ENCODE data around the gene SMCO2. TPM values are rescaled to one million over a fixed set of nuclear protein-coding genes. Genes with fewer than 3 reads are reported as not detected.

Gene SMCO2
- not detected for total RNA-seq
- polyA plus RNA-seq, result under 1 TPM in 1 of 3 donors, not detected in 2; 0.15 TPM

- DNase-seq, result no peak
- Histone ChIP-seq H3K36me3 (no peaks in the 10 kb centered on the region), H3K27me3 (no peaks in the 10 kb centered on the region), H3K9me3 (peaks cover 0 to 4% (median 1%) of the 10 kb centered on the region in 4 donors), H3K4me1 (no peaks in the 10 kb centered on the region), H3K4me3 (no peak within 1 kb of the TSS), H3K27ac (no peak within 1 kb of the TSS)
- TF ChIP-seq POLR2A (IDR thresholded peaks at IDR 0.05), result no peak
- no peak for TF ChIP-seq EP300 (IDR thresholded peaks at IDR 0.05)
- TF ChIP-seq CTCF (IDR thresholded peaks at IDR 0.05), result no peak
- TF ChIP-seq POLR2AphosphoS5 (IDR thresholded peaks at IDR 0.05), result no peak
- intact Hi-C loops (cut with DNase I), result no loop called here
- WGBS, 2 donors, result 94 to 99% methylated on average over 3 of the region's 3 CpGs
Measured at GRCh38 chr12:27446436-27446835, at the start of gene SMCO2. Gene SMCO2, plus strand, starts transcription at chr12:27446736. Its CDS starts 23,896 bp downstream, at chr12:27470632.

GRCh38 chr12:27398466-27398865, 48.1 kb upstream of the SMCO2 start:
- WGBS, 2 donors, result 88 to 92% methylated on average over 2 of the region's 2 CpGs

GRCh38 chr12:27399074-27399473, 47.5 kb upstream of the SMCO2 start:
- no peak for DNase-seq
- H3K4me3 ChIP-seq, result no peak overlapping the region
- TF ChIP-seq POLR2AphosphoS5 (IDR thresholded peaks at IDR 0.05) (no peak), EP300 (IDR thresholded peaks at IDR 0.05) (no peak)
- intact Hi-C loops (cut with DNase I), result no loop called here
- H3K4me1 ChIP-seq, result no peaks in the 10 kb centered on the region
- H3K9me3 ChIP-seq, result no peaks in the 10 kb centered on the region
- no peak overlapping the region for H3K27ac ChIP-seq
- H3K27me3 ChIP-seq, result no peaks in the 10 kb centered on the region
- H3K36me3 ChIP-seq, result no peaks in the 10 kb centered on the region
- WGBS, 2 donors, result 97 to 99% methylated on average over 2 of the region's 2 CpGs

More at GRCh38 chr12:27398466-27398865, 48.1 kb upstream of the SMCO2 start:
- intact Hi-C loops (cut with DNase I), result no loop called here
- Histone ChIP-seq H3K4me3 (no peak overlapping the region), H3K27me3 (no peaks in the 10 kb centered on the region), H3K36me3 (no peaks in the 10 kb centered on the region), H3K9me3 (no peaks in the 10 kb centered on the region), H3K27ac (no peak overlapping the region), H3K4me1 (no peaks in the 10 kb centered on the region)
- TF ChIP-seq POLR2A (IDR thresholded peaks at IDR 0.05) (no peak), CTCF (IDR thresholded peaks at IDR 0.05) (no peak), POLR2AphosphoS5 (IDR thresholded peaks at IDR 0.05) (no peak), EP300 (IDR thresholded peaks at IDR 0.05) (no peak)
- no peak for DNase-seq

GRCh38 chr12:27400856-27401354, 45.6 kb upstream of the SMCO2 start:
- no peaks in the 10 kb centered on the region for H3K36me3 ChIP-seq
- 74 to 86% methylated on average over 5 of the region's 5 CpGs for WGBS, 2 donors
- no peak overlapping the region for H3K27ac ChIP-seq
- intact Hi-C loops (cut with DNase I), result no loop called here
- TF ChIP-seq CTCF (IDR thresholded peaks at IDR 0.05) (no peak), POLR2AphosphoS5 (IDR thresholded peaks at IDR 0.05) (no peak), POLR2A (IDR thresholded peaks at IDR 0.05) (no peak), EP300 (IDR thresholded peaks at IDR 0.05) (no peak)
- H3K9me3 ChIP-seq, result no peaks in the 10 kb centered on the region
- no peaks in the 10 kb centered on the region for H3K27me3 ChIP-seq
- no peaks in the 10 kb centered on the region for H3K4me1 ChIP-seq
- H3K4me3 ChIP-seq, result no peak overlapping the region
- no peak for DNase-seq

- Histone ChIP-seq H3K27me3 (no peaks in the 10 kb centered on the region), H3K4me1 (no peaks in the 10 kb centered on the region), H3K36me3 (no peaks in the 10 kb centered on the region), H3K27ac (no peak overlapping the region), H3K4me3 (no peak overlapping the region), H3K9me3 (no peaks in the 10 kb centered on the region)
- no peak for DNase-seq
- intact Hi-C loops (cut with DNase I), result no loop called here
- TF ChIP-seq POLR2A (IDR thresholded peaks at IDR 0.05) (no peak), POLR2AphosphoS5 (IDR thresholded peaks at IDR 0.05) (no peak), CTCF (IDR thresholded peaks at IDR 0.05) (no peak), EP300 (IDR thresholded peaks at IDR 0.05) (no peak)
Measured at GRCh38 chr12:27412047-27412446, 34.5 kb upstream of the SMCO2 start.
